ENCODE measurements around the gene ZDHHC3.

Gene ZDHHC3

GRCh38 chr3:44880284-44880683 is 95.7 kb downstream of the ZDHHC3 start:
- H3K27ac ChIP-seq, result no peak overlapping the region
- H3K36me3 ChIP-seq, result no peaks in the 10 kb centered on the region
- H3K4me1 ChIP-seq (ENCODE audit: control insufficient read depth in 1 of 2, insufficient read depth in 1 of 2, low read depth in 1 of 2, low read length in 1 of 2), result no peaks in the 10 kb centered on the region
- H3K9me3 ChIP-seq, result no peaks in the 10 kb centered on the region
- TF ChIP-seq CTCF (IDR thresholded peaks at IDR 0.05), result no peak
- H3K4me3 ChIP-seq (ENCODE audit: low read depth in 1 of 2, low read length in 1 of 2), result no peak overlapping the region
- no peaks in the 10 kb centered on the region for H3K27me3 ChIP-seq

- no peak for TF ChIP-seq CTCF (IDR thresholded peaks at IDR 0.05)
- no peaks in the 10 kb centered on the region for H3K9me3 ChIP-seq
- no peak overlapping the region for H3K4me3 ChIP-seq (ENCODE audit: low read depth in 1 of 2, low read length in 1 of 2)
- no peaks in the 10 kb centered on the region for H3K4me1 ChIP-seq (ENCODE audit: control insufficient read depth in 1 of 2, insufficient read depth in 1 of 2, low read depth in 1 of 2, low read length in 1 of 2)
- H3K27ac ChIP-seq, result no peak overlapping the region
- H3K36me3 ChIP-seq, result no peaks in the 10 kb centered on the region
- H3K27me3 ChIP-seq, result no peaks in the 10 kb centered on the region
These were observed 98.6 kb downstream of the ZDHHC3 start for GRCh38 chr3:44877333-44877732.

- no peaks in the 10 kb centered on the region for H3K27me3 ChIP-seq
- no peak overlapping the region for H3K27ac ChIP-seq
- H3K9me3 ChIP-seq, result no peaks in the 10 kb centered on the region
- no peaks in the 10 kb centered on the region for H3K36me3 ChIP-seq
- H3K4me3 ChIP-seq (ENCODE audit: low read depth in 1 of 2, low read length in 1 of 2), result no peak overlapping the region
- no peak for TF ChIP-seq CTCF (IDR thresholded peaks at IDR 0.05)
- H3K4me1 ChIP-seq (ENCODE audit: control insufficient read depth in 1 of 2, insufficient read depth in 1 of 2, low read depth in 1 of 2, low read length in 1 of 2), result no peaks in the 10 kb centered on the region
These were observed 100.4 kb downstream of the ZDHHC3 start for GRCh38 chr3:44875596-44875995.
